Mesendoderm (in vitro differentiated cells): ENCODE data around the gene SESN1.

Source experiments
- DNase-seq: peaks from one replicate; pipeline ENCODE4 v3.0.0; 2013
- H2AK5ac ChIP-seq: 2 replicates; pipeline ENCODE4 v1.6.1; 2013; ENCODE audit warnings: low read length, inconsistent platforms
- H2BK120ac ChIP-seq: 2 replicates; pipeline ENCODE4 v1.6.1; 2013; ENCODE audit warnings: low read depth, mild to moderate bottlenecking, low read length, moderate library complexity, mixed read lengths
- H2BK15ac ChIP-seq: replicated peaks from 2 replicates; pipeline ENCODE4 v1.6.1; 2013; ENCODE audit warnings: low read depth, mild to moderate bottlenecking, moderate library complexity
- H2BK5ac ChIP-seq: 2 replicates; pipeline ENCODE4 v1.6.1; 2013; ENCODE audit warnings: low read length, inconsistent platforms
- H3K18ac ChIP-seq: 2 replicates; pipeline ENCODE4 v1.6.1; 2013; ENCODE audit warnings: mild to moderate bottlenecking, low read length, mixed read lengths
- H3K23ac ChIP-seq: one replicate; pipeline ENCODE4 v1.6.1; 2013; ENCODE audit warnings: low read length
- H3K27ac ChIP-seq: 2 replicates; pipeline ENCODE4 v1.5.1; 2013; ENCODE audit warnings: low read depth, mild to moderate bottlenecking, inconsistent platforms, low read length, moderate library complexity
- H3K27me3 ChIP-seq: 2 replicates; pipeline ENCODE4 v1.6.1; 2013; ENCODE audit warnings: low read length, control low read depth, mild to moderate bottlenecking, inconsistent platforms; ENCODE audit not compliant: insufficient read depth, poor library complexity
- H3K36me3 ChIP-seq: 2 replicates; pipeline ENCODE4 v1.6.1; 2013; ENCODE audit warnings: low read length, inconsistent platforms; ENCODE audit not compliant: control insufficient read depth, insufficient read depth
- H3K4ac ChIP-seq: one replicate; pipeline ENCODE4 v1.6.1; 2013; ENCODE audit warnings: low read depth, mild to moderate bottlenecking, low read length, moderate library complexity
- H3K4me1 ChIP-seq: 2 replicates; pipeline ENCODE4 v1.6.1; 2013; ENCODE audit warnings: low read depth, low read length, inconsistent platforms; ENCODE audit not compliant: control insufficient read depth
- H3K4me2 ChIP-seq: 2 replicates; pipeline ENCODE4 v1.6.1; 2013; ENCODE audit warnings: low read length
- H3K4me3 ChIP-seq: 2 replicates; pipeline ENCODE4 v1.5.1; 2013; ENCODE audit warnings: mild to moderate bottlenecking, low read length
- H3K56ac ChIP-seq: one replicate; pipeline ENCODE4 v1.6.1; 2013; ENCODE audit warnings: low read length
- H3K79me1 ChIP-seq: 2 replicates; pipeline ENCODE4 v1.6.1; 2013; ENCODE audit warnings: low read length, inconsistent platforms
- H3K79me2 ChIP-seq: 2 replicates; pipeline ENCODE4 v1.6.1; 2013; ENCODE audit warnings: mild to moderate bottlenecking, low read length; ENCODE audit not compliant: control insufficient read depth, insufficient read depth
- H3K9ac ChIP-seq: 2 replicates; pipeline ENCODE4 v1.6.1; 2013; ENCODE audit warnings: low read length, inconsistent platforms
- H4K5ac ChIP-seq: one replicate; pipeline ENCODE4 v1.6.1; 2013; ENCODE audit warnings: low read length
- H4K8ac ChIP-seq: one replicate; pipeline ENCODE4 v1.6.1; 2013; ENCODE audit warnings: low read depth, mild to moderate bottlenecking, control low read depth, low read length, moderate library complexity
- WGBS: extraction: QIAGEN DNeasy Blood & Tissue Kit; methylation state at CpG from one replicate; pipeline ENCODE4 v1.1.7; 2013; ENCODE audit warnings: low lambda C conversion rate, missing lambda C conversion rate; ENCODE audit not compliant: insufficient coverage; ENCODE audit errors: extremely low coverage; 5-methylcytosine and 5-hydroxymethylcytosine counted together

The SESN1 gene

DNA sequence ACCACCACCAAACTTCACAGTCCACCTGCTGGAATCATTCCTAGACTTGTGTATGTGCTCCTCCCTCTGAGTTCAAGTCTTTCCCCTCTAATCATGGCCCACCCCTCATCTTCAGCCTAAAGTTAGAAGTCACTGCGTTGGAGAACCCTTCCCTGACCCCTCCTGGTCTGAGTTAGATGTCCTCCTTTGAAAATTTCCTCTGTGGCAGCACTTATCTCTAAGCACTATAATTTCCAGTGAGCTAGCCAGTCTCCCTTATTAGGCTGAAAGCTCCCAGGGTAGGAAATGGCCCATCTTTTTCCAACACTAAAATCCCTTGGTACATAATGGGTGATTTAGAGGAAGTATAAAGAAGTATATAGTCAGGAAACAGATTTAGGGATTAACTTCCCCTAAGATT is 63.2 kb downstream of the SESN1 start:
- no peak for DNase-seq
- H2AK5ac ChIP-seq = no peak overlapping the region
- no peak overlapping the region for H3K23ac ChIP-seq
- no peaks in the 10 kb centered on the region for H3K4me1 ChIP-seq
- H3K56ac ChIP-seq = no peak overlapping the region
- no peaks in the 10 kb centered on the region for H3K27me3 ChIP-seq
- no peak overlapping the region for H3K4ac ChIP-seq
- no peak overlapping the region for H3K27ac ChIP-seq
- no peak overlapping the region for H2BK120ac ChIP-seq
- no peak overlapping the region for H2BK5ac ChIP-seq
- no peak overlapping the region for H3K4me2 ChIP-seq
- H3K36me3 ChIP-seq = no peaks in the 10 kb centered on the region
- no peak overlapping the region for H4K8ac ChIP-seq
- H3K79me1 ChIP-seq = no peaks in the 10 kb centered on the region
- WGBS = no CpG with 5 or more reads among the region's 1 CpG
- no peak overlapping the region for H3K18ac ChIP-seq
- no peaks in the 10 kb centered on the region for H3K79me2 ChIP-seq
- H3K4me3 ChIP-seq = no peak overlapping the region
- no peak overlapping the region for H4K5ac ChIP-seq
- H2BK15ac ChIP-seq = no peak overlapping the region
- H3K9ac ChIP-seq = no peak overlapping the region

DNA sequence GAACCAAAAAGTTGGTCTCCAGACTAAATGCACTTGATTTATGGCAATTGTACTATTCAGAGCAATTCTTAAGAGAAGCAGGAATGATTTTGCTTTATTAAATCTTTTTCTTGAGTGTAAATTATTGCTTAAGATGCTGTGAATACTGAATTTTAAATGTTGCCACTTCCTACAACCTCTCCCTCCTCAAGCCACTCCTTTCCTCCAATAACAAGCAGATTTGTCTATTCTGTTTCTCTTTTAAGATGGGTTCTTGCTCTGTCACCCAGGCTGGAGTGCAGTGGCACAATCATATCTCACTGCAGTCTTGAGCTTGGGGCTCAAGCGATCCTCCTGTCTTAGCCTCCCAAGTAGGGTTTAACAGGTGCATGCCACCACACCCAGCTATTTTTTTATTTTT is 65.3 kb downstream of the SESN1 start:
- Histone ChIP-seq H3K27me3 (no peaks in the 10 kb centered on the region), H3K79me2 (no peaks in the 10 kb centered on the region), H3K18ac (no peak overlapping the region), H4K5ac (no peak overlapping the region), H3K4me1 (no peaks in the 10 kb centered on the region), H2AK5ac (no peak overlapping the region), H3K23ac (no peak overlapping the region), H3K4me2 (no peak overlapping the region), H3K79me1 (no peaks in the 10 kb centered on the region), H3K56ac (no peak overlapping the region), H2BK120ac (no peak overlapping the region), H3K36me3 (no peaks in the 10 kb centered on the region), H4K8ac (no peak overlapping the region), H2BK15ac (no peak overlapping the region), H3K27ac (no peak overlapping the region), H3K9ac (no peak overlapping the region), H3K4me3 (no peak overlapping the region), H3K4ac (no peak overlapping the region), H2BK5ac (no peak overlapping the region)
- DNase-seq = no peak
- WGBS = no CpG with 5 or more reads among the region's 1 CpG

DNA sequence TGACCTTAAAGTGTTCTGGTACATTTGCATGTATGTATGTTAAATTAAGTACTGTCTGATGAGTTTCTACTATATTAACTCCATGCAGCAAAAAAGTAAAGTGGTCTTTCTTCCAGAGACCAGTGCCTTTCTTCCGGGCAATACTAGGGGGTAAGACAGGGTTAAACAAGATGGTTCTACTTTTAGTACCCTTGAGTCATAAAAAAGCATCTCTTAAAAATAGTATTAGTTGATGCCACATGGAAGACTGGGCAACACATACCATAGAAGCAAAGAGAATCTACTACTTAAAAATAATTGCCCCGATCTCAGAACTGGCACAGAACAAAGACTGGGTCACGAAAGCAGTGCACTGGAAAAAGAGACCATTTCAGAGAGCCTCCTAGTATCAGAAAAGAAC is 66.2 kb downstream of the SESN1 start:
- H2BK120ac ChIP-seq = no peak overlapping the region
- no peak overlapping the region for H4K5ac ChIP-seq
- H3K36me3 ChIP-seq = no peaks in the 10 kb centered on the region
- H3K79me2 ChIP-seq = no peaks in the 10 kb centered on the region
- no peak overlapping the region for H3K56ac ChIP-seq
- no peak overlapping the region for H3K4me2 ChIP-seq
- no peak overlapping the region for H3K9ac ChIP-seq
- no peak overlapping the region for H3K27ac ChIP-seq
- no peak overlapping the region for H4K8ac ChIP-seq
- H2BK15ac ChIP-seq = no peak overlapping the region
- no peak overlapping the region for H3K23ac ChIP-seq
- H3K27me3 ChIP-seq = no peaks in the 10 kb centered on the region
- H3K4ac ChIP-seq = no peak overlapping the region
- no peak overlapping the region for H3K18ac ChIP-seq
- WGBS = no CpG with 5 or more reads among the region's 3 CpGs
- no peak overlapping the region for H2AK5ac ChIP-seq
- H3K4me3 ChIP-seq = no peak overlapping the region
- no peak overlapping the region for H2BK5ac ChIP-seq
- DNase-seq = no peak
- H3K4me1 ChIP-seq = no peaks in the 10 kb centered on the region
- no peaks in the 10 kb centered on the region for H3K79me1 ChIP-seq

GRCh38 chr6:109027964-109028363 is 66.7 kb downstream of the SESN1 start:
- Histone ChIP-seq H3K9ac (no peak overlapping the region), H3K4me2 (no peak overlapping the region), H2BK15ac (no peak overlapping the region), H2BK120ac (no peak overlapping the region), H3K4me3 (no peak overlapping the region), H3K36me3 (no peaks in the 10 kb centered on the region), H3K4me1 (no peaks in the 10 kb centered on the region), H4K5ac (no peak overlapping the region), H3K27ac (no peak overlapping the region), H3K56ac (no peak overlapping the region), H4K8ac (no peak overlapping the region), H3K79me2 (no peaks in the 10 kb centered on the region), H3K18ac (no peak overlapping the region), H3K23ac (no peak overlapping the region), H2BK5ac (no peak overlapping the region), H3K27me3 (no peaks in the 10 kb centered on the region), H3K79me1 (no peaks in the 10 kb centered on the region), H3K4ac (no peak overlapping the region), H2AK5ac (no peak overlapping the region)
- DNase-seq = no peak

DNA sequence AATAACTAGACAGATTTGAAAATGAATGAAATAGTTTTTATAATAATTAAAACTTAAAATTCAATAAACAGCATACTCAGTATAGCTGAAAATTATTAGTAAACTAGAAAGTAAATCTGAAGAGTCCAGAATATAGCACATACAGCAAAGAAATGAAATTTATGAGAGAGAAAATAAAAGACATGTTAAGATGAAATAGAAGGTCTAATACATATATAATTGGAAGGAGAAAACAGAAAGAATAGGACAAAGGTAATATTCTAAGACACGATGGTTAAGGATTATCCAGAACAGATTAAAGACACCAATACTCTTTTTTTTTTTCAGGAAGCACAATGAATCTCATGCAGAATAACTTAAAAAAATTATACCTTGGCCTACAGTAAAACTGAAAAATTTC is 69.0 kb downstream of the SESN1 start:
- Histone ChIP-seq H3K4me3 (no peak overlapping the region), H3K27me3 (no peaks in the 10 kb centered on the region), H4K5ac (no peak overlapping the region), H4K8ac (no peak overlapping the region), H3K4me2 (no peak overlapping the region), H3K56ac (no peak overlapping the region), H3K4ac (no peak overlapping the region), H2AK5ac (no peak overlapping the region), H3K23ac (no peak overlapping the region), H2BK5ac (no peak overlapping the region), H3K79me1 (no peaks in the 10 kb centered on the region), H3K36me3 (no peaks in the 10 kb centered on the region), H2BK120ac (no peak overlapping the region), H3K9ac (no peak overlapping the region), H3K27ac (no peak overlapping the region), H3K4me1 (no peaks in the 10 kb centered on the region), H3K79me2 (no peaks in the 10 kb centered on the region), H3K18ac (no peak overlapping the region), H2BK15ac (no peak overlapping the region)
- DNase-seq = no peak
- no CpG with 5 or more reads among the region's 1 CpG for WGBS

- H2BK5ac ChIP-seq = no peak overlapping the region
- no peak overlapping the region for H4K5ac ChIP-seq
- no peaks in the 10 kb centered on the region for H3K79me2 ChIP-seq
- no peaks in the 10 kb centered on the region for H3K79me1 ChIP-seq
- no peaks in the 10 kb centered on the region for H3K36me3 ChIP-seq
- no peak overlapping the region for H3K4me3 ChIP-seq
- no peak overlapping the region for H3K9ac ChIP-seq
- H3K23ac ChIP-seq = no peak overlapping the region
- H4K8ac ChIP-seq = no peak overlapping the region
- H3K4me2 ChIP-seq = no peak overlapping the region
- peak; percentile 51 for DNase-seq
- no peak overlapping the region for H2BK15ac ChIP-seq
- H3K18ac ChIP-seq = no peak overlapping the region
- no peak overlapping the region for H3K56ac ChIP-seq
- WGBS = no CpG with 5 or more reads among the region's 4 CpGs
- no peak overlapping the region for H3K27ac ChIP-seq
- no peak overlapping the region for H3K4ac ChIP-seq
- H2AK5ac ChIP-seq = no peak overlapping the region
- no peaks in the 10 kb centered on the region for H3K4me1 ChIP-seq
- H2BK120ac ChIP-seq = no peak overlapping the region
- H3K27me3 ChIP-seq = no peaks in the 10 kb centered on the region
Measured at GRCh38 chr6:109024784-109025183, 69.9 kb downstream of the SESN1 start.
